NCI-H1436 treated with DMSO at 0.1 percent for 48 hours (cell line): ENCODE measurements around the gene OMP.

ENCODE experiments used
- DNase-seq: peaks from one replicate; lab custom pipeline; 2025; lab: John Stamatoyannopoulos, UW

OMP gene

DNA sequence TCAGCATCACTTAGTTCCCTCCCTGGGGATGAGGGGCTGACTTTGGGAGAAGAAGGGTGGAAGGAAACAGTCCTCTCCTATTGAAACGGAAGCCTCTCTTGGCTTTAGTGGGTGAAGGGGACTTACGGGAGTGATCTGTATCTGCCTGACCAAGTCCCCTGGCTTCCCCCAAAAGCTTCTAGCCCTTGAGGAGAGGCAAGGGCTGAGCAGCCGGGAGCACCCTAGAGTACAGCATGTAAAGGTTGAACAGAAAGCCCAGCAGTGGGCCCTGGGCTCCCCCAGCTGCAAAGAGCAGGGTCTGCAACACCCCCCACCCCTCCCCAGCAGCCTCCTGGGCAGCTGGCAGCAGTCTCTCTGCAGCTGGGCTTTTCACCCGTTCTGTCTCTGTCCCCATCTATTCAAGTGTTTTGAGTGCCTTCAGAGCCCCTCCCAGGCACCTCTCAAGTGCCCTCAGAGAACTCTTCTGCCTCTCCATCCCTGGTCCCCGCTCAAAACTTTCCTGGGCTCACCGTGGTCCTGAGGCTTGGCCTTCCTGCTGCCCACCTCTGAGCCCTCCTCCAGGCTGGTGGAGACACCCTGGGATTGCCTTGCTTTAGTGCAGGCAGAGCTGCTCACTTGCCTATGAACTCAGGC lies 33.2 kb upstream of the OMP start:
- DNase-seq: no peak

DNA sequence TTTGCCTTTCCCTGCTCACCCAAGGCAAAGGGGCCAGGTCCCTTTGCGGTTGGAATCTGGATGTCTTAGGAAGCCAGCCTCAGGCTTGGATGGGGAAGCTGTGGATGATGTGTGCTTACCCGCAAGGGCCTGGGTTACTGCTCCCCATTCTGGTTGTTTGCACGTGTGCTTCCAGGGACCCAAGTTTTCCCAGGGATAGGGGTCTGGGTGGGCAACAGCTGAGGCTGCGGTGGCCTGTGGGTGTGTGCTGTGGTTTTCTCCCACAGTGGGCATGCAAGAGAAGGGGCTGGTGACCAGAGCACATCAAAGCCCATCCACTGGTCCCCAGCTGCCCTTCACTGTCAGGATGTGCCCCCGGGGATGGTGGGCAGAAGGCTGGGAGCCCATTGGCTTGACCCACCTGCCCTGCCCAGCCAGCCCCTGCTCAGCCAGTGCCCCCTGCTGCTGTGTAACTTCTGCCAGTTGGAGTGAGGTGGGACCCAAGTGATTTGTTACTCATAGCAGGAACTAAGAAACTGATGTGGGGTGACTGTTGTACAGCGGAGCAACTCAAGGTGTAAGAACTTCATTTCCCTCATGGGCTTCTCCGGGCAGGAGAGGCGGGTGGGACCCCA lies 32.6 kb upstream of the OMP start:
- DNase-seq: no peak

DNA sequence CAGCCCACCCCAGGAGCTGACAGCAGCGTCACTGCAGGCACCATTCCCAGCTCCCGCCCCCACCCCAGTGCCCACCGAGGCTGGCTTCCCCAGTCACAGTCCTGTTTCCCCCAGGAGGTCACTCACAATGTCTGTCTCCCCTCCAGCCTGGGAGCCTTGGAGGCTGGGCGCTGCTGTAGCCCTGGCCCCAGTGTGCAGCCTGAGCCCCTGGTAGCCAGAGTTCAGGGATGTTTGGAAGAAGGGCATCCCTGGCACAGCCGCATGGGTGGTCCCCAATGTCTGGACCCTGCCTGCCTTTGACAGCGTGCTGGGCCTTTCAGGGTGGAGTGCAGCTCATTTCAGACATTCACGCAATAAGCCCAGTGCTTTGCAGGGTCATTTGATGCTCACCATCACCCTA lies 31.6 kb upstream of the OMP start:
- no peak for DNase-seq

DNA sequence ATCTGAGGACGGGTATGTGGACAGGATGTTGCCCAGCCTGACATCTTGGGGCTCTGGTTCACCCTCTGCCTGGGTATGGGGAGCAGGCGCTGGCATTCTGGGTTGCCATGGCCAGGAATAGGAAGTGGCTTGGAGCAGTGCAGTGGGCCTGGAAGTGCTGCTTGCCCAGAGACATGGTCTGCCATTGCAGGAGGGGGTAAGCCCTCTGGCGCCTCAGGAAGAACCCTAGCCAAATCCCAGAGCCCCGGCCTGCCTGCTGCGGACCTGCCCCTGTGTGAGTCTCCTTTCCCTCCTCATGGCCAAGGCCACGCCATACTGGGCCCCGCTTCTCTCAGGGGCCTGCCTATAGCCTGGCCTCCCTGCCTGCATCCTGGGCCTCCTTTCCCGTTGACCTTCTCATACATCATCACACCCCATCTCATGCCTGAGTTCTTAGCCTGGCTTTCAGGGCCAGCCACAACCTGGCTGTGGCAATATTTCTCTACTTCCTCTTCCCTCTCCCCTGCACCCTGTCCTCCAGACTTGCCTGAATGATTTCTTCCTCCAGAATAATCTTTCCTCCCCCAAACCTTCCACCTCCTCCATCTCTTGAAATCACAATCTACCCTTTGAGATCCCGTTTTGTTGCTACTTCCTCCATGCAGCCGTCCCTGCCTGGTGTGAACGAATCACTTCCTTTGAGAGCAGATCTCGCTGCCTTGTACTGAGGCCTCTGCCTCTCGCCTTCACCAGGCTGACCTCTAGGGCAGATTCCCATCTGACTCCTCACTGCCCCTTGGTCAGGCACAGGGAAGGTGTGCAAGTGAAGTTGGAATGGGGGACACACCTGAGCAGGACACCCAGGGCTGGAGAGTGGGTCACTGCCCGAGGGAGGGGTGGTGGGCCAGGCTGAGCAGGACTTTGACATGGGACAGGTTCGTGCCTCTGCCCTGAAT lies 30.7 kb upstream of the OMP start:
- no peak for DNase-seq

DNA sequence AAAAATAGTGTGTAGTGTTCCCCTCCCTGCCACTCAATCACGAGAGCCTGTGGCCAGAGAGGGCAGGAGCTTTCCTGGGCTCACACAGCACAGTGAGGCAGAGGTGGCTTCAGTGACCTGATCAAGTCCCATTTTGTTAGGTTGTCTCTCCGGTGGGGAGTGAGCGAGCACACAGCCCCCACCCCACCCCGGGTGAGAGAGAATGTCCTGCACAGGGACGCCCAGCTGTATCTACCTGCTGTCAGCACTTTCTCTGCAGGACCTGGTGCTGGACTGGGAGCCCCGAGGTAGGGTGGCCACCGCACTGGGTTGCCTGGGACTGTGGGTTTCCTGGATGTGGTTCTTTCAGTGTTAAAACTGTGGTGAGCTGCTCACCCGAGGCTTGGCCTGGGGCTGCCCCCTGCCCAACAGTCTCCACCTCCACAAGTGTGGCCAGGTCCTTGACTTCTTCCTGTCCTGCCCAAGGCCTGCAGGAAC lies 29.8 kb upstream of the OMP start:
- no peak for DNase-seq

DNA sequence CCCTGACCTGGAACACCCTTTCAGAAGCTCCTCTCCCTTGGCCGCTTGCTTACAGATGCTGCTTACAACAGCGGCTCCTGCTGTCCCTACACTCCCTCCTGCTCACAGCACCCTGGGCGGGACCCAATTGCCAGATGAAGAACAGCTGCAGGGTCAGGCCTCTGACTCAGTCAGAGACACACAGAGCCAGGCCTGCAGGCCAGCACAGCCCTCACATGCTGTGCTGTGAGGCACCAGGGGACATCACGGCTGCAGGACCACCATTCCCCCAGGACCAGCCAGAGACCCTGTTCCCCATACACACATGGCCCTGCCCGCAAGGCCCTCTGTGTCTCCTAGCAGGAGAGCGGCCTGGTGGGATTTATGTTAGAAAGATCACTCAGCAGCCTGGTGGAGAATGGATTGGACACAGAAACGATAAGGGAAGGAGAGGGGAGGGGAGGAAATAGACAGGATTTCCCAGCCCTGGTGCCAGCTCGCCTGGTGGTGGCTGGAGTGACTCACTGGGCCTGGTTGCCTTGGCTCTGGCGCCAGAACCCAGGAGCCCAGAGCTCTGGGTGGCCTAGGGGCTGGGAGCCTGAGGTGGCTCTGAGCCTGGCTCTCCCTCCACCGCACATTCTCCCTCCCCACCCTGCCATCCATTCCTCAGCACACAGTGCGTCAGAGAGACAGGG lies 29.2 kb upstream of the OMP start:
- no peak for DNase-seq

DNA sequence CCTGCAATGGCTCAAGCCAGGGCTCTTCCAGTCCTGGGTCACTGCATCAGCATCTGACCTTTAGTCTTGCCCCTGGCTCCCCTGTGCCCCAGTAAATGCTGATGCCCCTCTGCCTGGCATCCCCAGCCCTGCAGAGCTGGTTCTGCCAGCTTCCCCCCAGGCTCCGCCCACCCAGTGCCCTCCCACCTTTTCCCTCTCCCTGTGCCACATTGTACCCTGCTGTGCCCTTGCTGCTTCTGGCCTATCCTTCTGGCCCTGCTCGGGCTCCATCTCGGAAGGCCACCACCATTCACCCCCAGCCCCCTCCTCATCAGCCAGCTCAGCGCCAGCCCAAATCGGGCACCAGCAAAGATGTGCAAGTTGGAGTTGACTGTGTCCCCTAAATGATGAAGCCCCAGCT lies 28.4 kb upstream of the OMP start:
- DNase-seq: no peak

DNA sequence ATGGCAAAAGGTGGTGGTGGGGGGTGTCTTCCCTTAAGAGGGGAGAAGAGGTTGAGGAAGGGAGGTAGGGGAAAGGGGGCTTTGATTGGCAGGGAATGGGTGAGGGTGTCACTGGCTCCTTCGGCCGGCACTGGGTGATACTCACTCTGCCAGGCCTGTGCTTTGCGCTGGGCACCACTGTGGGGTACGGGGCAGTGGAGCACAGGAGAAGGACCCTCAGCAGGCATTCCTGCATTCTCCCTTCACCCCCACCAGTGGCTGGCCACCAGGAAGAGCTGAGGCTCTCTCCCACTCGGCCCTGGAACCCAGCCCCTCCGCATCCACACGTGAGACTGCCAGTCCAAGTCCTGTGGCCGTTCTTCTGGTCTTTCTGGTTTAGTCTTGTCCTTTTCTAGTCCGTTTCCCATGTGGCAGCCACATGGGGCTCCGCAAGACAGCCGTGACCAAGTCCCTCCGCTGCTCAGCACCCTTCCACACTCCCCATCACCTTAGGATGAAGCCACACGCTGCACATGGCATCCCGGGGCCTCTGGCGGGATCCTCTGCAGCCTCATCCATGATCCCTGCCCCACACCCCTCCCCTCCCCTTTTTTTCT lies 27.9 kb upstream of the OMP start:
- DNase-seq: no peak

DNA sequence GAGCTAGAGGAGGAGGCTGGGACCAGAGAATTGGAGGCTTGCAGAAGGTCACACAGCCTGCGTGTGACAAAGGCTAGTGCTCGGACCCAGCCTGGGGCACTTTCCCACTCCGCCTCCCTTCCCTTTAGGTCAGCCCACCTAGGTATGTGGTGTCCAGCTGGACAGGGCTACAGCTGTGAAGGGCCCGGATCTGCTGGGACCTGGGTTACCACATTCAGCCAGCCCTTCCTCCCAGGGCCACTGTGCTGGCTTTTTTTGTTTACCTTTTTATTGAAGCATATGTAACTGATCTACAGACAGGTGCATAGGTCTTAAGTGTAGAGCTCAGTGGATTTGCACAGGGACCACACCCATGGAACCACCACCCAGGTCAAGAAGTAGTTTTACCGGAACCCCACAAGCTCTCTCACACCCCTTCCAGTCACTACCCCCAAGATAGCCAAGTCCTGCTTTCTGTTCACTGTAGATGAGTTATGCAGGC lies 27.2 kb upstream of the OMP start:
- no peak for DNase-seq

DNA sequence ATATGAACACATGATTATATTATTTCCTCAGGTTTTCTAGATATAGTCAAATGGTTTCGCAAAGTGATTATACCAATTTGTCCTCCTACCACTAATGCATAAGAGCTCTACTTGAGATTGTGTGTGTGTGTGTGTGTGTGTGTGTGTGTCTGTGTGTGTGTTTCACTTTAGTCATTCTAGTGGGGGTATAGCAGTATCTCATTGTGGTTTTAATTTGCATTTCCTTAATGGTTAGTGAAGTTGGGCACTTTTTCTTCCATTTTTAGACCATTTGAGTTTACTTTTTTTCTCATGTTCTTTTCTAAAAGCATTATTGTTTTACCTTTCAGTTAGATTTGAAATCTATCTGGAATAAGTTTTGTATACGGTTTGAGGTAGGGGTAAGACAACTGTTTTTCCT lies 23.0 kb upstream of the OMP start:
- no peak for DNase-seq

DNA sequence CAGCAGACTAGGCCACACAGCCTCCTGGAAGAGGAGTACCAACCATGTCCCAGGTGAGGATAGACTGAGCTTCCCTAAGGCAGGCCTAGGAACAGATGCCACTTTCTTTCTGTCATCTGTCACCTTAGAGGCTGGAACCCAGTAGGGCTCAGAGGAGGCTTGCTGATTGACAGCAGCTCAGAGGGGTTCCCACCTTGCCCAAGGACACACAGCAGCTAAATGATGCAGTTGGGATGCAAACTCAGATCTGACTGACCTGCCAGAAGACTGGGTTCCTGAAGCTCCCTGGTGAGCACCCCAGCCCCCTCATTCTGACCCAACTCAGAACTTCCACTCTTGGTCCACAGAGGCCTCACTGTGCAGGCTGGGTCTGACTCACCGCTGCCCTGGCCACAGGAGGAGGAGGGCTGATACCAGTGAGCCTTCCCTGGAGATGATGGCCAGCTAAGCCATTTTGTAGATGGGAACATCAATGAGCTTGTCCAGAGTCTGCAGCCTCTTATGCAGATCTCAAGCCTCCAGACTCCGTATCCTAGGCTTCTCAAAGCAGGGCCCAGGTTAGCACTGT lies 21.9 kb upstream of the OMP start:
- DNase-seq: no peak

DNA sequence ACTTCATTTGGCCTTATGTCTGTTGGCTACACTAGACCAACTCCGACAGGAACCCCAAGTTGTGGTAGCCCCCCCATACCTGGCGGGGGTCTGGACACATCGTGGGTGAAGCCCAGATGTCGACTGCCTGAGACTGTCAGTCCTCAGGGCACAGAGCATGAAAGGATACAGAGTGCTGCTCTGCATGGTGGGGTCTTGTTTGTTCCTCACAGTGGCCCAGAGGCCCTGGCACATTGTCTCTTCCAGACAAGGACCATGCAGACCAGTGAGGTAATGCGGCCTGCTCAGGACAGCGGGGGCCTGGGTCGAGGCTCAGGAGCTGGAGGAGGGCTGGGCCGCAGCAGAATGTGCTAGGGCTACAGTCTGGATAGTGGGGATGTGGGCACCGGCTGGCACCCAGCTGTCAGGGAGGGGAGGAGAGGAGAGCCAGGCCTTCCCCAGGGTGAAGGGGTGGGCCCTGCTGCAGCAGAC lies 21.2 kb upstream of the OMP start:
- no peak for DNase-seq

DNA sequence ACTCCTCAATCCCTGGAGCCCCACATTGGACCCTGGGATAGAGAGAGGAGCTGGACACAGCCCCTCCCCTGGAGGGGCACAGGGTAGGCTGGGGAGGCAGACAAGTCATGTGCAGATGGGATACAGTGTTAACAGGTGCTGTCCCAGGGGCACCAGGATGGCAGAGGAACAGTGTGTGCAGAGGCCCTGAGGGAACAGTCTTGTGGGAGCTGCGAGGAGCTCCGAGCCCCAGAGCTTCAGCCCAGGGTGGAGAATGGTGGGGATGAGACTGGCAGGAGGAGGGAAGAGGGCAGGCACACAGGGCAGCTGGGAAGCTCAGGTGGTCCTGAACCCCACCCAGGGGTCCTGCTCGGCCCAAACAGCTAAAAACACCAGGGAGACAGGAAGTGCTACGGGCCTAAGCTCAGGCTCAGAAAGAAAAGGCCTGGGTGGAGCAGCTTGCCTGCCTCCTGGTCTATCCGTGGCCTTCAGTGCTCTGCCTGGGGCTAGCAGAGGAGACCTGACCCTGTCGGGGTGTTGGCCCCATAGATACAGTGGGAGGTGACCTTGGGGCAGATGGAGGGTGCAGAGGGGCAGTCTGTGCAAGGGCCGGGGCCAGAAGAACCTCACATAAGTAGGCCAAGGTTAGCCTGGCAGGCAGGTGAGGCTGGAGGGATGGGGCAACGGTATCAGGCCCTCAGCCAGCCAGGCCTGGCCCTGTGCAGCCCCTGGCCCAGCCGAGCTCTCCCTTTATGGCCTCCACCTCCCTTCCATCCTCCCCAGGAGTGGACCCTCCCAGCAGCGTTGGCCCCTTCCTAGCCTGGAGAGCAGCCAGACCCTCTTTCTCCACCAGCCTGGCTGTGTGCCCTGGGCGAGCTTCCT lies 20.4 kb upstream of the OMP start:
- DNase-seq: no peak

DNA sequence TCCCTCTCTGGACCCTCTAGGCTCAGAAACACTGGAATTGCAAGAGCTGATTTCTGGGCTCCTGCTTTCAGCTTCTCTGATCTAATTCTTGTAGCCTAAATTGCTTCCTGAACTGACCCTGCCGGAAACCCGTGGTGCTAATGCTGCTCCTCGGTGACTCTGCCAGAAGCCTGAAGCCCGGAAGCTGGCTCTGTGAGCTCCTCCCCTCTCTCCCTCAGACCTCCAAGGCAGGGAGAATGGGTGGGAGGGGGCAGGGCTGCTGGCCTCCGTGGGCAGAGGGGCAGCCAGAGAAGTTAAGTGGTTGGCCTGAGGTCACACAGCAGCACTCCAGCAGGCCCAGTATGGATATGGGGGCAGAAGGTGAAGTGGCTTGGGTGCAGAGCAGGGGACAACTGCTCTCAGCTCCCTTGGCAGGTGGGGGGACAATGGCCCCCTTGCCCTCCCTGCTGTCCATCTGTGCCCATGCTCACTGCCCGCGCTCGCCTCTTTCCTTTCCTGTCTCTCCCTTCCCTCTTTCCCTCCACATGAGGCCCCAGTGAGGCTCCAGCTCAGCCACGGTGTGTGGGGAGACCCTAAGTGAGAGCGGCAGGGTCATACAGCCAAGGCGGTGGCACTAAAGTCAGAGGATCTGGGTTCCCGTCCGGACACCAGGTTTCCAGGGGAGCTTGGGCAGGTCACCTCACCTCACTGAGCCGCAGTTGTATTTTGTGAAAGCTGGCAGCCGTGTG lies 19.6 kb upstream of the OMP start:
- DNase-seq: no peak

DNA sequence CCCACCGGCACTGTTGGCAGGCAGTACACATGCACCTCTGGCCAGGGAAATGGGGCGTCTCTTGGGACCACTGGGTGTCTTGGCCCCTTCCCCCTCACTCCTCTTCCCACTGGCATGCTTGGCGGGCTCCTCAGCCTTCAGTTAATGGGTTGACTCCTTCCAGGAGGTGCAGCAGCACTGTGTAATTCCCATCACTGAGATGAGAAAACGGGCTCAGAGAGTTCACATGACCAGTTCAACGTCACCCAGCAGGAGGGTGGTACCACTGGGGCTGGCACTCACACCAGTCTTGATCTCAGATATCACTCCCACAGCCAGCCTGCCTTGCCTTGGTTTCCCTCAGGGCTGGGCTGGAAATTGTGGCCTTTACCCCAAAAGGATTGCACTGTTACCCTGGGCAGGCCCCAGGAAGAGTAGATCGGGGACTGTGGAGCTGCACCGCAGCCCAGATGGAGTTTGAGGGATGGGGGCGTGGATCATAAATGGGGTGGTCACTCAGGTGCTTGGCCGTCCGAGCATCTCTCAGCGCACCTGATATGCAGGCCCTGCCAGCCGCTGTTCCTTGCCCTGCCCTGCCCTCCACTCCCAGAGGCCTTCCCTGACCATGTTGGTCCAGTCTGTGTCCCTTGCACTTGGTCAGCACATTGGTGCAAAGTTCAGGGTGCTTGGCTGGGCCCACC lies 18.9 kb upstream of the OMP start:
- no peak for DNase-seq

DNA sequence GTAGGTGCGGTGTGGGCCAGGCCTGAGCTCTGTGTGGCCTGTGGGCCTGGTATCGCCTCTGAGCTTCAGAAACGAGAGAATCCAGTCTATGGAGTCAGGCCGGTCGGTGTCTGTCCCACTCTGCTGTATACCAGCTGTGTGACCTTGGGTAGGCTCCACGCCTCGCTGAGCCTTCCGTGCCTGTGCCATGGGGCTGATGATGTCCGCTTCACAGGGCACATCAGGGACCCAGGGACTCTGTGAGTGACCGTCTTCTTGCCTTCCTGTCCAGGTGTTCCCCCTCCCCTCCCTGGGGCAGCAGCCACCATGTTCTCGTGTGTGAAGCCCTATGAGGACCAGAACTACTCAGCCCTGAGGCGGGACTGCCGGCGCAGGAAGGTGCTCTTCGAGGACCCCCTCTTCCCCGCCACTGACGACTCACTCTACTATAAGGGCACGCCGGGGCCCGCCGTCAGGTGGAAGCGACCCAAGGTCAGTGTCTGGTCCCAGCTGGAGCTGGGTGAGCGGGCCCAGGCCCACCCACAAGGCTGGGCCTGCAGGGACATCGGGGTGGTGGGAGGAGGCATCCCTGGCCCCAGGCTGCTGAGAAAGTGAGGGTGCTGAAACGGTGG lies 18.0 kb upstream of the OMP start:
- DNase-seq: no peak

DNA sequence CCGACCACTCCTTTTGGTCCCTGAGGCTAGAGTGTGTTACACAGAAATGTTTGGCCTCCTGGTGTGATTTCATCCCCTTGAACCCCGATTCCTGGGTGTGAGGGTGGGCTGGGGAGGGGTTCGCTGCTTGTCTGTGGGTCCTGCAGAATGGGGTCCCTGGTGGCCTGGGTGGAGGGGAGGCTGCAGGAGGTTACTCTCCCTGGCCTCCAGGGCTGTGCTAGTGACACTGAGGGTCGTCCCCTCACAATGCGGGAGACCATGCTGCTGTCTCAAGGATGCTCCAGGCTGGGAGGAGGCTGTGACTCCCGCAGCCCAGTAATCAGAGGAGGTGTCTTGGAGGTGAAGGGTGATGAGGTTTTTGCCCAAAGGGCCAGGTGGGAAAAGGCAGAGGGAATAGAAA lies 17.0 kb upstream of the OMP start:
- DNase-seq: no peak

DNA sequence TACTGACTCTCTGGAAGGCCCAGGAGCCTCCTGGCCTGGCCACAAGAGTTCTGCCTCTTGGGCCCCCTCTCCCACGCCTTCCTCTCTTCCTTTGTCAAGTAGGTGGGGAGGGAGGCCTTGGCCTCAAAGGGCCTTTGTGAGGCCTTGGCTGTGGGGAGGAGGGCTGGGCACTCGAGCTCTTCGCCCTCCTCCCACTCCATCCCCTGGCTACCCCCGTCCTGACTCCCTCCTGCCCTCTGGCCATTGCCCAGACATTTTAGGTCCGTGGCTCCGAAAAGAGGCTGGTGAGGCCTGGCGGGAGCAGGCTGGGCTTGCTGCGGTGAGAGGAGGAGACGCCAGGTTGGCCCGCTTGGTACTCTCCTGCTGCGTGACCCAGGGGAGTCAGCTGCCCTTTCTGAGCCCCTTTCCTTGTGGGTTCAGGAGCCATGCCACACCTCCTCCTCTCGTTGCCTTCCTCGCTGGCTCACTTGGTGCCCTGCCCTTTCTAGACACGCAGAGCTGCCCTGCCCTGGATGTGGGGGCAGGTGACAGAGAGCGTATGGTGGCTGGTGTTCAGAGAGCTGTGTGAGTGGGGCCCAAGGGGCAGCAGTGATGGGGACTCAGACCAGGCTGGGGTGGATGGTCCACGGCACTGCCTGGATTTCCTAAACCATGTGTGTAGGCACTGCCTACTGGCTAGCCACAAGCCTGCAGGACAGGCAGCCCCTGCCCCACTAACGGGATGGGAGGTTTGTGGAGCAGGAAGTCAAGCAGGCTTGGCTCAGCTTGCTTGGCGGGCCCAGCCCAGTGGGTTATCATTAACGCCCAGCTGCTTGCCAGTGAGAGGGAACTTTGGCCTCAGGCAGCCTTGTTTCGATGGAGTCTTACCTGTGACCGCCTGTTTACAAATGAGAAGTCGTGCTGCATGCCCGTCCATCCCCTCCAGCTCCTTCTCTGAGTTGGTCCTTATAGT lies 15.8 kb upstream of the OMP start:
- no peak for DNase-seq
